ENCODE results near the gene HTT. TPM values are rescaled to one million over a fixed set of nuclear protein-coding genes. Genes with fewer than 3 reads are reported as not detected.

The HTT gene
- total RNA-seq, 1 experiment from 2014 or later: 37.4 TPM

DNA sequence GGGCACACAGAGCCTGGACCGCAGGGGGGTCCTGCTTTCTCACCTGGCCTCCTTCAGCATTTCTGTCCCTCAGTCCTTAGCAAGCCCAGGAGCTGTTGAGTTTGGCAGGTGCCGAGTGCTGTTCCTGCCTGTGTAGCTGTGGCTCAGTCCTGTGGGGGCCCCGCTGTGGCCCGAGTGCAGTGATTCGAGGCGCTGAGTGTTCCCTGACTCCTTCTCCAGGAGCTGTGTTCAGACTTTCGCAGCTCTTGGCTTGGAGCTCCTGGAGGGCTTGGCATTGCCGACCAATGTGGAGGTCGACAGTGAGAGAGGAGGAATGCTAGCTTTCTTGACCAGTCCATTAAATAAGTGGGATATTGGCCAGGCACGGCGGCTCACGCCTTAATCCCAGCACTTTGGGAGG, 124.4 kb downstream of the HTT start (continued):
- TF ChIP-seq, protein P1, sequence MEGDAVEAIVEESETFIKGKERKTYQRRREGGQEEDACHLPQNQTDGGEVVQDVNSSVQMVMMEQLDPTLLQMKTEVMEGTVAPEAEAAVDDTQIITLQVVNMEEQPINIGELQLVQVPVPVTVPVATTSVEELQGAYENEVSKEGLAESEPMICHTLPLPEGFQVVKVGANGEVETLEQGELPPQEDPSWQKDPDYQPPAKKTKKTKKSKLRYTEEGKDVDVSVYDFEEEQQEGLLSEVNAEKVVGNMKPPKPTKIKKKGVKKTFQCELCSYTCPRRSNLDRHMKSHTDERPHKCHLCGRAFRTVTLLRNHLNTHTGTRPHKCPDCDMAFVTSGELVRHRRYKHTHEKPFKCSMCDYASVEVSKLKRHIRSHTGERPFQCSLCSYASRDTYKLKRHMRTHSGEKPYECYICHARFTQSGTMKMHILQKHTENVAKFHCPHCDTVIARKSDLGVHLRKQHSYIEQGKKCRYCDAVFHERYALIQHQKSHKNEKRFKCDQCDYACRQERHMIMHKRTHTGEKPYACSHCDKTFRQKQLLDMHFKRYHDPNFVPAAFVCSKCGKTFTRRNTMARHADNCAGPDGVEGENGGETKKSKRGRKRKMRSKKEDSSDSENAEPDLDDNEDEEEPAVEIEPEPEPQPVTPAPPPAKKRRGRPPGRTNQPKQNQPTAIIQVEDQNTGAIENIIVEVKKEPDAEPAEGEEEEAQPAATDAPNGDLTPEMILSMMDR (IDR thresholded peaks at IDR 0.05 in 2 of 3, conservative IDR thresholded peaks at IDR 0.05 in 1 of 3; ENCODE audit: borderline replicate concordance in 1 of 3, insufficient read depth in 1 of 3, low read depth in 2 of 3, low read length in 2 of 3): no peak
- TF ChIP-seq TCF7L2 (IDR thresholded peaks at IDR 0.05; ENCODE audit: borderline replicate concordance, extremely low read depth, insufficient read depth, insufficient read length) (no peak), EZH2phosphoT487 (IDR thresholded peaks at IDR 0.05; ENCODE audit: borderline replicate concordance) (no peak), EGR1 (IDR thresholded peaks at IDR 0.05; ENCODE audit: low read depth) (no peak), MAX (IDR thresholded peaks at IDR 0.05) (no peak)

GRCh38 chr4:3199653-3200422, 125.4 kb downstream of the HTT start:
- H4K20me1 ChIP-seq (ENCODE audit: insufficient read depth): no peaks in the 10 kb centered on the region
- ChIA-PET POLR2A (no interaction called here), CTCF (no interaction called here), RAD21 (ENCODE audit: low non-redundant PET in 1 of 2, low total read pairs in 2 of 2, uncharacterized antibody in 2 of 2, unreplicated experiment in 2 of 2) (no interaction called here)
- H3K4me1 ChIP-seq (ENCODE audit: control insufficient read depth in 1 of 2, insufficient read depth in 2 of 2, low read length in 2 of 2): no peaks in the 10 kb centered on the region
- intact Hi-C loops (cut with micrococcal nuclease): no loop called here
- no peak overlapping the region for H3K9ac ChIP-seq (ENCODE audit: low read length)
- no peaks in the 10 kb centered on the region for H3K9me3 ChIP-seq (ENCODE audit: control insufficient read depth in 1 of 2, insufficient read depth in 1 of 2, low read depth in 1 of 2, low read length in 2 of 2)
- peaks cover 0 to 3% of the 10 kb centered on the region in 2 experiments; a peak in 1 of 4 replicates for H3K36me3 ChIP-seq (ENCODE audit: control insufficient read depth in 1 of 2, insufficient read depth in 2 of 2, low read length in 2 of 2)
- H3K79me2 ChIP-seq (ENCODE audit: insufficient read depth, low read length): no peaks in the 10 kb centered on the region
- H3K9me2 ChIP-seq (ENCODE audit: insufficient read depth): no peaks in the 10 kb centered on the region
- no peak overlapping the region for H3K27ac ChIP-seq (ENCODE audit: low read depth, low read length)
- no peaks in the 10 kb centered on the region for H3K27me3 ChIP-seq (ENCODE audit: insufficient read depth, low read length)
- ATAC-seq (no peak), DNase-seq (ENCODE audit: low read depth, low spot score) (no peak)
- no peak overlapping the region for H3K4me2 ChIP-seq (ENCODE audit: low read length)
- BruUV-seq (replicated peaks): no TSS peak
- no peak overlapping the region for H2AFZ ChIP-seq (ENCODE audit: low read depth, low read length, poor library complexity, severe bottlenecking)
- H3K4me3 ChIP-seq (replicated peaks in 1 of 2; ENCODE audit: low read depth in 1 of 2, low read length in 2 of 2): no peak overlapping the region
- TF ChIP-seq RAD21 (IDR thresholded peaks at IDR 0.05; ENCODE audit: low read depth): no peak
- no peak for TF ChIP-seq FOSL1 (IDR thresholded peaks at IDR 0.05; ENCODE audit: low read depth)
- TF ChIP-seq JUND (IDR thresholded peaks at IDR 0.05): no peak
- TF ChIP-seq SIN3A (IDR thresholded peaks at IDR 0.05; ENCODE audit: low read depth): no peak
- no peak for TF ChIP-seq EZH2phosphoT487 (IDR thresholded peaks at IDR 0.05; ENCODE audit: borderline replicate concordance)
- no peak for TF ChIP-seq EGR1 (IDR thresholded peaks at IDR 0.05; ENCODE audit: low read depth)
- TF ChIP-seq ZFX (IDR thresholded peaks at IDR 0.05): no peak
- no peak for TF ChIP-seq MAX (IDR thresholded peaks at IDR 0.05)
- TF ChIP-seq, protein P1 (IDR thresholded peaks at IDR 0.05 in 2 of 3, conservative IDR thresholded peaks at IDR 0.05 in 1 of 3; ENCODE audit: borderline replicate concordance in 1 of 3, insufficient read depth in 1 of 3, low read depth in 2 of 3, low read length in 2 of 3): no peak
- no peak for TF ChIP-seq CBX3 (IDR thresholded peaks at IDR 0.05; ENCODE audit: low read depth)
- TF ChIP-seq ZBTB33 (IDR thresholded peaks at IDR 0.05; ENCODE audit: extremely low read depth, insufficient replicate concordance, low read length): no peak
- TF ChIP-seq CEBPB (IDR thresholded peaks at IDR 0.05; ENCODE audit: low read depth): no peak
- no peak for TF ChIP-seq SP1 (IDR thresholded peaks at IDR 0.05; ENCODE audit: low read depth)
